ENCODE measurements around the gene COLEC11. TPM values are rescaled to one million over a fixed set of nuclear protein-coding genes. Genes with fewer than 3 reads are reported as not detected.

COLEC11 gene
- total RNA-seq, 1 donor from 2014 or later, result not detected

- DNase-seq (ENCODE audit: low spot score, unreplicated experiment), result no peak
- no peak overlapping the region for H3K4me3 Mint-ChIP-seq (ENCODE audit: low read depth)
- H3K27ac Mint-ChIP-seq, result no peak overlapping the region
- H3K36me3 Mint-ChIP-seq (ENCODE audit: insufficient read depth), result peaks cover 1% of the 10 kb centered on the region
- no peaks in the 10 kb centered on the region for H3K27me3 Mint-ChIP-seq
- no peaks in the 10 kb centered on the region for H3K9me3 Mint-ChIP-seq (ENCODE audit: low read depth)
- no peak for TF ChIP-seq CTCF (IDR thresholded peaks at IDR 0.05; ENCODE audit: unreplicated experiment)
- H3K4me1 Mint-ChIP-seq (ENCODE audit: low read depth), result peaks cover 27% of the 10 kb centered on the region
These were observed 58.1 kb downstream of the COLEC11 start for GRCh38 chr2:3652896-3653625.

- peaks cover 1% of the 10 kb centered on the region for H3K36me3 Mint-ChIP-seq (ENCODE audit: insufficient read depth)
- no peaks in the 10 kb centered on the region for H3K27me3 Mint-ChIP-seq
- H3K27ac Mint-ChIP-seq, result peak overlapping the region; percentile 5
These were observed 59.1 kb downstream of the COLEC11 start for GRCh38 chr2:3654011-3654410.

GRCh38 chr2:3654531-3655225 is 59.8 kb downstream of the COLEC11 start:
- Mint-ChIP-seq H3K9me3 (ENCODE audit: low read depth) (no peaks in the 10 kb centered on the region), H3K4me1 (ENCODE audit: low read depth) (peaks cover 38% of the 10 kb centered on the region), H3K36me3 (ENCODE audit: insufficient read depth) (peaks cover 1% of the 10 kb centered on the region), H3K4me3 (ENCODE audit: low read depth) (no peak overlapping the region), H3K27ac (peak overlapping the region; percentile 20), H3K27me3 (no peaks in the 10 kb centered on the region)
- no peak for DNase-seq (ENCODE audit: low spot score, unreplicated experiment)
- no peak for TF ChIP-seq CTCF (IDR thresholded peaks at IDR 0.05; ENCODE audit: unreplicated experiment)

More at GRCh38 chr2:3654011-3654410, 59.1 kb downstream of the COLEC11 start:
- no peak for DNase-seq (ENCODE audit: low spot score, unreplicated experiment)
- no peak for TF ChIP-seq CTCF (IDR thresholded peaks at IDR 0.05; ENCODE audit: unreplicated experiment)
- no peak overlapping the region for H3K4me3 Mint-ChIP-seq (ENCODE audit: low read depth)
- H3K4me1 Mint-ChIP-seq (ENCODE audit: low read depth), result peaks cover 32% of the 10 kb centered on the region
- no peaks in the 10 kb centered on the region for H3K9me3 Mint-ChIP-seq (ENCODE audit: low read depth)

GRCh38 chr2:3655871-3656761 is 61.2 kb downstream of the COLEC11 start:
- Mint-ChIP-seq H3K27ac (no peak overlapping the region), H3K4me3 (ENCODE audit: low read depth) (no peak overlapping the region), H3K27me3 (no peaks in the 10 kb centered on the region), H3K9me3 (ENCODE audit: low read depth) (no peaks in the 10 kb centered on the region), H3K36me3 (ENCODE audit: insufficient read depth) (peaks cover 1% of the 10 kb centered on the region), H3K4me1 (ENCODE audit: low read depth) (peaks cover 34% of the 10 kb centered on the region)
- TF ChIP-seq CTCF (IDR thresholded peaks at IDR 0.05; ENCODE audit: unreplicated experiment), result no peak
- DNase-seq (ENCODE audit: low spot score, unreplicated experiment), result no peak
